IMR-90 (cell line): ENCODE results near the gene RHBDL1. TPM values are rescaled to one million over a fixed set of nuclear protein-coding genes. Genes with fewer than 3 reads are reported as not detected.

Experiments
- ATAC-seq: fragments of 200-7000 bp; cut with Tn5 transposase; 2 replicates; pipeline ENCODE4 v1.9.1; 2020; ENCODE audit warnings: low read depth, mild to moderate bottlenecking, moderate library complexity
- BruUV-seq: library from RNA; stranded (reverse); fragments of 400-500 nt; replicated peaks from 2 replicates; lab custom pipeline; 2021; lab: Mats Ljungman, UMichigan
- CTCF ChIA-PET: fragments of 300-600 bp; formaldehyde crosslinking; extraction: SDS; loops from one replicate; lab custom pipeline; 2021; ENCODE audit warnings: antibody characterized with exemption; lab: Yijun Ruan, JAX
- POLR2A ChIA-PET: fragments of 300-600 bp; sonication (Branson Sonifier 250); formaldehyde crosslinking; loops from one replicate; lab custom pipeline; 2022; ENCODE audit warnings: antibody characterized with exemption; ENCODE audit not compliant: unreplicated experiment; lab: Charles Lee
- DNase-seq: peaks from one replicate; pipeline ENCODE4 v3.0.0; 2013
- H2AFZ ChIP-seq: replicated peaks from 2 replicates; pipeline ENCODE3; 2013; ENCODE audit warnings: low read length, mild to moderate bottlenecking; ENCODE audit not compliant: poor library complexity
- H2AK5ac ChIP-seq: 2 replicates; pipeline ENCODE4 v1.6.1; 2013; ENCODE audit warnings: low read depth, low read length, inconsistent platforms
- H2AK9ac ChIP-seq: replicated peaks from 2 replicates; pipeline ENCODE3; 2013; ENCODE audit warnings: mild to moderate bottlenecking, low read depth, low read length, moderate library complexity; ENCODE audit not compliant: poor library complexity
- H2BK120ac ChIP-seq: 2 replicates; pipeline ENCODE4 v1.6.1; 2013; ENCODE audit warnings: low read depth, low read length, inconsistent platforms
- H2BK15ac ChIP-seq: 3 replicates; pipeline ENCODE4 v1.6.1; 2013; ENCODE audit warnings: low read depth, low read length, inconsistent platforms
- H2BK20ac ChIP-seq: 2 replicates; pipeline ENCODE4 v1.6.1; 2013; ENCODE audit warnings: low read depth, mild to moderate bottlenecking, inconsistent platforms, low read length, moderate library complexity
- H2BK5ac ChIP-seq: 2 replicates; pipeline ENCODE4 v1.6.1; 2013; ENCODE audit warnings: mild to moderate bottlenecking, low read depth, low read length, inconsistent platforms; ENCODE audit not compliant: poor library complexity, severe bottlenecking
- H3K14ac ChIP-seq: replicated peaks from 2 replicates; pipeline ENCODE4 v1.6.1; 2013; ENCODE audit warnings: low read depth, low read length, inconsistent platforms
- H3K18ac ChIP-seq: 2 replicates; pipeline ENCODE4 v1.6.1; 2013; ENCODE audit warnings: low read depth, low read length, control low read depth
- H3K23ac ChIP-seq: 2 replicates; pipeline ENCODE4 v1.6.1; 2013; ENCODE audit warnings: low read depth, low read length, inconsistent platforms
- H3K27ac ChIP-seq: 2 replicates; pipeline ENCODE4 v1.5.1; 2013; ENCODE audit warnings: mild to moderate bottlenecking, control low read depth, low read length; ENCODE audit not compliant: insufficient read depth
- H3K27me3 ChIP-seq: 2 replicates; pipeline ENCODE4 v1.6.1; 2013; ENCODE audit warnings: low read length; ENCODE audit not compliant: control insufficient read depth, insufficient read depth
- H3K36me3 ChIP-seq: 2 replicates; pipeline ENCODE4 v1.6.1; 2013; ENCODE audit warnings: low read length, mixed read lengths; ENCODE audit not compliant: control insufficient read depth, insufficient read depth
- H3K4ac ChIP-seq: 2 replicates; pipeline ENCODE4 v1.6.1; 2013; ENCODE audit warnings: low read depth, low read length, inconsistent platforms
- H3K4me1 ChIP-seq: 2 replicates; pipeline ENCODE4 v1.6.1; 2013; ENCODE audit warnings: low read length, mixed read lengths; ENCODE audit not compliant: control insufficient read depth, insufficient read depth
- H3K4me2 ChIP-seq: 2 replicates; pipeline ENCODE4 v1.6.1; 2013; ENCODE audit warnings: low read depth, mild to moderate bottlenecking, control low read depth, low read length, moderate library complexity
- H3K4me3 ChIP-seq: 2 replicates; pipeline ENCODE4 v1.5.1; 2013; ENCODE audit warnings: low read depth, mild to moderate bottlenecking, control low read depth, low read length, moderate library complexity; ENCODE audit not compliant: insufficient read depth
- H3K56ac ChIP-seq: 2 replicates; pipeline ENCODE4 v1.6.1; 2013; ENCODE audit warnings: low read length, inconsistent platforms; ENCODE audit not compliant: insufficient read depth; ENCODE audit errors: extremely low read depth
- H3K79me1 ChIP-seq, 2 experiments: 2 replicates each; pipeline ENCODE4 v1.6.1; 2013; ENCODE audit warnings: low read length in 2 of 2, inconsistent platforms in 1 of 2, low read depth in 1 of 2
- H3K9ac ChIP-seq: 2 replicates; pipeline ENCODE4 v1.6.1; 2013; ENCODE audit warnings: low read depth, low read length, control low read depth
- H3K9me1 ChIP-seq: 2 replicates; pipeline ENCODE4 v1.6.1; 2013; ENCODE audit warnings: low read length, inconsistent platforms; ENCODE audit not compliant: insufficient read depth
- H3K9me3 ChIP-seq: 2 replicates; pipeline ENCODE4 v1.6.1; 2013; ENCODE audit warnings: low read length; ENCODE audit not compliant: control insufficient read depth, insufficient read depth
- H4K20me1 ChIP-seq: 2 replicates; pipeline ENCODE4 v1.6.1; 2013; ENCODE audit warnings: low read length, inconsistent platforms; ENCODE audit not compliant: insufficient read depth
- H4K5ac ChIP-seq: 2 replicates; pipeline ENCODE4 v1.6.1; 2013; ENCODE audit warnings: mild to moderate bottlenecking, low read depth, low read length, control low read depth
- H4K8ac ChIP-seq, 2 experiments: 2 replicates each; pipeline ENCODE4 v1.6.1; 2013; ENCODE audit warnings: low read depth in 2 of 2, low read length in 2 of 2, control low read depth in 1 of 2, inconsistent platforms in 1 of 2
- H4K91ac ChIP-seq: 2 replicates; pipeline ENCODE4 v1.6.1; 2013; ENCODE audit warnings: low read depth, low read length, inconsistent platforms; ENCODE audit not compliant: insufficient read depth
- CTCF ChIP-seq: conservative IDR thresholded peaks from 2 replicates; pipeline ENCODE4 v1.5.1; 2012; ENCODE audit warnings: mild to moderate bottlenecking, low read depth, low read length, improper control_type of control experiment
- ELK1 ChIP-seq: fragments of 150-350 bp; IDR thresholded peaks from 2 replicates; pipeline ENCODE4 v1.6.1; 2016; ENCODE audit warnings: low read depth, mild to moderate bottlenecking, low read length, moderate library complexity, borderline replicate concordance
- FOS ChIP-seq: fragments of 150-350 bp; IDR thresholded peaks from 2 replicates; pipeline ENCODE4 v1.6.1; 2016; ENCODE audit warnings: low read depth, low read length
- MXI1 ChIP-seq: IDR thresholded peaks from 2 replicates; pipeline ENCODE4 v1.6.1; 2012; ENCODE audit warnings: low read depth, mild to moderate bottlenecking, low read length, moderate library complexity, borderline replicate concordance
- NFE2L2 ChIP-seq: fragments of 150-350 bp; IDR thresholded peaks from 2 replicates; pipeline ENCODE4 v1.6.1; 2016; ENCODE audit warnings: low read depth, mild to moderate bottlenecking, low read length
- POLR2A ChIP-seq: IDR thresholded peaks from 2 replicates; pipeline ENCODE4 v1.6.1; 2012; ENCODE audit warnings: mild to moderate bottlenecking, low read depth, low read length
- RAD21 ChIP-seq: IDR thresholded peaks from 2 replicates; pipeline ENCODE4 v1.6.1; 2012; ENCODE audit warnings: low read length, improper control_type of control experiment
- RFX5 ChIP-seq: IDR thresholded peaks from 2 replicates; pipeline ENCODE4 v1.8.0; 2012; ENCODE audit warnings: low read depth, mild to moderate bottlenecking, low read length, moderate library complexity
- USF2 ChIP-seq: fragments of 150-350 bp; IDR thresholded peaks from 2 replicates; pipeline ENCODE4 v1.6.1; 2017; ENCODE audit warnings: mild to moderate bottlenecking, antibody characterized with exemption, low read length, low read depth
- WGBS, 2 experiments: methylation state at CpG; one replicate each; pipeline versions ENCODE4 v1.1.5 to v1.1.7; 2013; ENCODE audit warnings: missing lambda C conversion rate in 2 of 2; ENCODE audit not compliant: insufficient read length in 1 of 2; ENCODE audit errors: extremely low coverage in 2 of 2; 5-methylcytosine and 5-hydroxymethylcytosine counted together
- dilution Hi-C: fragments of 300-500 bp; cut with HindIII; formaldehyde crosslinking; loops from one replicate; pipeline ENCODE4 v1.14.3; 2018; ENCODE audit warnings: low sequenced_read_pairs; ENCODE audit not compliant: unreplicated experiment
- in situ Hi-C: fragments of 300-500 bp; cut with MboI; formaldehyde crosslinking; loops from 3 replicates; pipeline ENCODE4 v1.14.3; 2019; ENCODE audit warnings: low sequenced_read_pairs, inconsistent platforms, mixed read lengths
- intact Hi-C: fragments of 100-400 bp; cut with micrococcal nuclease; formaldehyde crosslinking; loops from 2 replicates; pipeline ENCODE4 v1.10.0; 2022
- polyA plus RNA-seq, 3 experiments: library from polyadenylated mRNA; depleted of rRNA; stranded (reverse); fragments of >200 nt; gene quantifications; 2 replicates each; pipeline ENCODE4 v1.2.3, GENCODE V29; 2012; ENCODE audit warnings: low replicate concordance in 1 of 3
- total RNA-seq: library from RNA; depleted of rRNA; stranded (reverse); fragments of >200 nt; gene quantifications from 2 replicates; pipeline ENCODE4 v1.2.3, GENCODE V29; 2012

The RHBDL1 gene
- total and polyA plus RNA-seq, 2 of the 4 experiments (the other 2 are of a cell fraction) = 0.72 to 4.1 TPM

GRCh38 chr16:698911-699671 is 23.6 kb downstream of the RHBDL1 start:
- H2BK15ac ChIP-seq = no peak overlapping the region
- WGBS, 2 experiments = 47% methylated on average over 10 of the region's 19 CpGs; no CpG with 5 or more reads in 1 of the 2 experiments
- no peaks in the 10 kb centered on the region for H3K36me3 ChIP-seq
- no peak overlapping the region for H2BK5ac ChIP-seq
- peaks cover 9% of the 10 kb centered on the region for H4K20me1 ChIP-seq
- H2BK20ac ChIP-seq = no peak overlapping the region
- no peak overlapping the region for H3K4me2 ChIP-seq
- no peaks in the 10 kb centered on the region for H3K9me3 ChIP-seq
- no peak overlapping the region for H3K4ac ChIP-seq
- H3K27me3 ChIP-seq = peaks cover 73% of the 10 kb centered on the region
- no peak overlapping the region for H4K91ac ChIP-seq
- no peak overlapping the region for H2BK120ac ChIP-seq
- H2AFZ ChIP-seq = no peak overlapping the region
- H3K9me1 ChIP-seq = peaks cover 4% of the 10 kb centered on the region; the same call in 1 of the 2 replicates
- no peak overlapping the region for H3K9ac ChIP-seq
- H3K23ac ChIP-seq = no peak overlapping the region
- no peak overlapping the region for H4K8ac ChIP-seq
- no peak overlapping the region for H3K18ac ChIP-seq
- H2AK5ac ChIP-seq = no peak overlapping the region
- H4K5ac ChIP-seq = no peak overlapping the region
- ATAC-seq (no peak), DNase-seq (no peak)
- no peaks in the 10 kb centered on the region for H3K79me1 ChIP-seq
- dilution Hi-C loops (no loop called here), intact Hi-C loops (no loop called here), in situ Hi-C loops (no loop called here)
- ChIA-PET CTCF (interaction anchor here (0.7 kb wide), 1 partner anchor 1821 kb away, joined by 6 read pairs; no protein-coding TSS in a partner anchor), POLR2A (no interaction called here)
- peaks cover 3% of the 10 kb centered on the region; the same call in 1 of the 2 replicates for H3K4me1 ChIP-seq
- no peak overlapping the region for H3K27ac ChIP-seq
- H3K4me3 ChIP-seq = no peak overlapping the region
- no peak overlapping the region for H2AK9ac ChIP-seq
- no peak overlapping the region for H3K14ac ChIP-seq
- no TSS peak for BruUV-seq
- no peak overlapping the region for H3K56ac ChIP-seq
- TF ChIP-seq RAD21 (no peak), ELK1 (no peak), CTCF (no peak), NFE2L2 (no peak), RFX5 (no peak), FOS (no peak), USF2 (no peak), MXI1 (no peak), POLR2A (no peak)
